HG02763 (cell line): ENCODE results near the gene SPAG16.
"Not testable (repeated sequence)": the region's sequence is repeated elsewhere in the genome, so short reads cannot be mapped to it uniquely, and the experiment has no call there.

Experiments
- ATAC-seq: cut with Tn5 transposase; IDR thresholded peaks from one replicate; pipeline ENCODE4 v1.9.1; 2021; ENCODE audit warnings: mild to moderate bottlenecking, moderate library complexity; ENCODE audit not compliant: unreplicated experiment

Gene SPAG16

GRCh38 chr2:213407027-213407426 lies 122.8 kb downstream of the SPAG16 start:
- not testable (repeated sequence) for ATAC-seq

GRCh38 chr2:213408426-213409070 lies 124.3 kb downstream of the SPAG16 start:
- ATAC-seq = not testable (repeated sequence)

GRCh38 chr2:213410687-213411086 lies 126.4 kb downstream of the SPAG16 start:
- not testable (repeated sequence) for ATAC-seq

GRCh38 chr2:213411582-213412289 lies 127.5 kb downstream of the SPAG16 start:
- ATAC-seq = no peak

GRCh38 chr2:213415093-213415492 lies 130.8 kb downstream of the SPAG16 start:
- ATAC-seq = no peak

- no peak for ATAC-seq
Measured at GRCh38 chr2:213416832-213417231, 132.6 kb downstream of the SPAG16 start.

GRCh38 chr2:213419980-213420379 lies 135.7 kb downstream of the SPAG16 start:
- ATAC-seq = no peak

- ATAC-seq = no peak
Measured at GRCh38 chr2:213420828-213421385, 136.6 kb downstream of the SPAG16 start.

- no peak for ATAC-seq
Measured at GRCh38 chr2:213422211-213422610, 137.9 kb downstream of the SPAG16 start.

- no peak for ATAC-seq
Measured at GRCh38 chr2:213425618-213426017, 141.4 kb downstream of the SPAG16 start.

- no peak for ATAC-seq
Measured at GRCh38 chr2:213429516-213429915, 145.3 kb downstream of the SPAG16 start.

GRCh38 chr2:213443921-213444320 lies 159.7 kb downstream of the SPAG16 start:
- no peak for ATAC-seq

GRCh38 chr2:213451542-213452239 lies 167.4 kb downstream of the SPAG16 start:
- no peak for ATAC-seq

GRCh38 chr2:213455316-213456008 lies 171.2 kb downstream of the SPAG16 start:
- ATAC-seq = no peak

GRCh38 chr2:213475433-213475832 lies 191.2 kb downstream of the SPAG16 start:
- ATAC-seq = no peak

GRCh38 chr2:213476641-213477040 lies 192.4 kb downstream of the SPAG16 start:
- ATAC-seq = no peak

- ATAC-seq = no peak
Measured at GRCh38 chr2:213490087-213490486, 205.8 kb downstream of the SPAG16 start.

- no peak for ATAC-seq
Measured at GRCh38 chr2:213491376-213491775, 207.1 kb downstream of the SPAG16 start.

- ATAC-seq = no peak
Measured at GRCh38 chr2:213496226-213496625, 212.0 kb downstream of the SPAG16 start.

- no peak for ATAC-seq
Measured at GRCh38 chr2:213500881-213501280, 216.6 kb downstream of the SPAG16 start.

- ATAC-seq = no peak
Measured at GRCh38 chr2:213524164-213524563, 239.9 kb downstream of the SPAG16 start.
